GM21737 (cell line): ENCODE results near the gene PHLDB3.
"Not testable (repeated sequence)": the region's sequence is repeated elsewhere in the genome, so short reads cannot be mapped to it uniquely, and the experiment has no call there.

ENCODE experiments used
- ATAC-seq: cut with Tn5 transposase; IDR thresholded peaks from one replicate; pipeline ENCODE4 v1.9.1; 2021; ENCODE audit warnings: mild to moderate bottlenecking, moderate library complexity; ENCODE audit not compliant: unreplicated experiment

The PHLDB3 gene

GRCh38 chr19:43527860-43528622 lies 23.5 kb upstream of the PHLDB3 start:
- ATAC-seq = no peak

- peak; percentile 65 for ATAC-seq
Observed at GRCh38 chr19:43526884-43527859, 22.6 kb upstream of the PHLDB3 start, which contains the start of gene ETHE1. ETHE1 (minus strand) TSS chr19:43527201; CDS start chr19:43527177, 24 bp downstream.

- no peak for ATAC-seq
Observed at GRCh38 chr19:43525836-43526771, 21.6 kb upstream of the PHLDB3 start.

- ATAC-seq = peak; percentile 43
Observed at GRCh38 chr19:43524922-43525835, 20.6 kb upstream of the PHLDB3 start.

- not testable (repeated sequence) for ATAC-seq
Observed at GRCh38 chr19:43523696-43524095, 19.1 kb upstream of the PHLDB3 start.

- ATAC-seq = no peak
Observed at GRCh38 chr19:43522929-43523328, 18.4 kb upstream of the PHLDB3 start.

- no peak for ATAC-seq
Observed at GRCh38 chr19:43519436-43520088, 15.0 kb upstream of the PHLDB3 start.

GRCh38 chr19:43518051-43518450 lies 13.5 kb upstream of the PHLDB3 start:
- no peak for ATAC-seq

GRCh38 chr19:43512399-43512798 lies 7.9 kb upstream of the PHLDB3 start:
- ATAC-seq = not testable (repeated sequence)

GRCh38 chr19:43511324-43511723 lies 6.8 kb upstream of the PHLDB3 start:
- ATAC-seq = no peak

- ATAC-seq = no peak
Observed at GRCh38 chr19:43510713-43511112, 6.2 kb upstream of the PHLDB3 start.

GRCh38 chr19:43507880-43508279 lies 3.3 kb upstream of the PHLDB3 start:
- ATAC-seq = no peak

GRCh38 chr19:43506629-43507028 lies 2.1 kb upstream of the PHLDB3 start:
- ATAC-seq = no peak

GRCh38 chr19:43505941-43506340 lies 1.4 kb upstream of the PHLDB3 start:
- no peak for ATAC-seq

GRCh38 chr19:43505186-43505456 lies 575 bp upstream of the PHLDB3 start:
- no peak for ATAC-seq

- peak; percentile 88 for ATAC-seq
Observed at GRCh38 chr19:43503501-43504425, 783 bp downstream of the PHLDB3 start.

GRCh38 chr19:43502419-43502976 lies 2.0 kb downstream of the PHLDB3 start:
- ATAC-seq = no peak
